A549 treated with RU486 at 1 μM for 4 hours (cell line): Measurements from ENCODE around the gene HARS1. TPM values are rescaled to one million over a fixed set of nuclear protein-coding genes. Genes with fewer than 3 reads are reported as not detected.

Source experiments
- total RNA-seq: library from RNA; stranded (reverse); fragments of 200-300 nt; extraction: Qiagen RNA extraction; gene quantifications from 5 replicates; pipeline ENCODE4 v1.2.3, GENCODE V29; 2022; ENCODE audit warnings: low read depth

The HARS1 gene, protein sequence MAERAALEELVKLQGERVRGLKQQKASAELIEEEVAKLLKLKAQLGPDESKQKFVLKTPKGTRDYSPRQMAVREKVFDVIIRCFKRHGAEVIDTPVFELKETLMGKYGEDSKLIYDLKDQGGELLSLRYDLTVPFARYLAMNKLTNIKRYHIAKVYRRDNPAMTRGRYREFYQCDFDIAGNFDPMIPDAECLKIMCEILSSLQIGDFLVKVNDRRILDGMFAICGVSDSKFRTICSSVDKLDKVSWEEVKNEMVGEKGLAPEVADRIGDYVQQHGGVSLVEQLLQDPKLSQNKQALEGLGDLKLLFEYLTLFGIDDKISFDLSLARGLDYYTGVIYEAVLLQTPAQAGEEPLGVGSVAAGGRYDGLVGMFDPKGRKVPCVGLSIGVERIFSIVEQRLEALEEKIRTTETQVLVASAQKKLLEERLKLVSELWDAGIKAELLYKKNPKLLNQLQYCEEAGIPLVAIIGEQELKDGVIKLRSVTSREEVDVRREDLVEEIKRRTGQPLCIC
- total RNA-seq: 78.1 to 83.6 TPM (median 79.0 TPM) in 5 replicates

DNA sequence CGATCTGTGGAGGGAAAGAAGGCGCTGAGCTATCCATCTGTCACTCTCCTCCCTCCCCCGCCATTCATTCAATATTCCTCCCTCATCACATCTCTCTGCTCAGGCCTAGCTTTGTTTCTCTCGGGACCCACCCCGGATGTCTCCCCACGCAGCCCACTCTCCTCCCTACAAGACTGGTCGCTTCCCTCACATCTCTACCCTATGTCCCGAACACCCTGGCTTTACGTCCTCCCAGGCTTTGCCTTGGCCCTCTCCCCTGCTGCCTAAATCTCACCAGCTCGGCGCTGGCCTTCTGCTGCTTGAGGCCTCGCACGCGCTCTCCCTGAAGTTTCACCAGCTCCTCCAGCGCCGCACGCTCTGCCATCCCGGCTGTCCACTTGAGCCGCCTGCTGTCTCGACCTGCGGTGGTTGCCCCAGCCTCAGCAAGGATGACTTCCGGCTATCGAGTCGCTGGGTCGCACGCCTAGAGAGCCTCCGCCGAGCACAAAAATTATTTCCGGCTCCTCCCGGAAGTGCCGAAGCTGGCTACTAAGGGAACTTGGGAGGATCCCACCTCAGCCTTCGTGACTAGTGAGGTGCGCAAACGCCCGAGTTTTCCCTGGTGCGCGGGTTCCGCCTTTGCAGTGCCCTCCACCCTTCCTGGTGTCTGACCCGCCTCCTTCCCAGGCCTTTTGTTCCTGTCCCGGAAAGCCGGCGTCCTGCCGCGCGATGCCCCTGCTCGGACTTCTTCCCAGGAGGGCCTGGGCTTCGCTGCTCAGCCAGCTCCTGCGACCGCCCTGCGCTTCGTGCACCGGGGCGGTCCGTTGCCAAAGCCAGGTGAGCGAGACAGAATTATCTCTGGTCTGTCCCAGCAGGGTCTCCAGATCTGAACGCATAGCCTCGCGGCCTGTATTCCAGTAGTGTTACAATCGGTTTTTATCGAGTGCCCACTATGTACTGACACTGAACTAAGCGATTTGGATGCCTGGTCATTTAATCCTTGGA is at the start of gene HARS1, which contains the start of gene HARS2:
Gene HARS1 (minus strand): TSS at position 430 of the 984 bp plus-strand sequence. CDS start 66 bp downstream, at position 364.
Gene HARS2 (plus strand): TSS at position 515 of the 984 bp plus-strand sequence. CDS start 194 bp downstream, at position 709.

DNA sequence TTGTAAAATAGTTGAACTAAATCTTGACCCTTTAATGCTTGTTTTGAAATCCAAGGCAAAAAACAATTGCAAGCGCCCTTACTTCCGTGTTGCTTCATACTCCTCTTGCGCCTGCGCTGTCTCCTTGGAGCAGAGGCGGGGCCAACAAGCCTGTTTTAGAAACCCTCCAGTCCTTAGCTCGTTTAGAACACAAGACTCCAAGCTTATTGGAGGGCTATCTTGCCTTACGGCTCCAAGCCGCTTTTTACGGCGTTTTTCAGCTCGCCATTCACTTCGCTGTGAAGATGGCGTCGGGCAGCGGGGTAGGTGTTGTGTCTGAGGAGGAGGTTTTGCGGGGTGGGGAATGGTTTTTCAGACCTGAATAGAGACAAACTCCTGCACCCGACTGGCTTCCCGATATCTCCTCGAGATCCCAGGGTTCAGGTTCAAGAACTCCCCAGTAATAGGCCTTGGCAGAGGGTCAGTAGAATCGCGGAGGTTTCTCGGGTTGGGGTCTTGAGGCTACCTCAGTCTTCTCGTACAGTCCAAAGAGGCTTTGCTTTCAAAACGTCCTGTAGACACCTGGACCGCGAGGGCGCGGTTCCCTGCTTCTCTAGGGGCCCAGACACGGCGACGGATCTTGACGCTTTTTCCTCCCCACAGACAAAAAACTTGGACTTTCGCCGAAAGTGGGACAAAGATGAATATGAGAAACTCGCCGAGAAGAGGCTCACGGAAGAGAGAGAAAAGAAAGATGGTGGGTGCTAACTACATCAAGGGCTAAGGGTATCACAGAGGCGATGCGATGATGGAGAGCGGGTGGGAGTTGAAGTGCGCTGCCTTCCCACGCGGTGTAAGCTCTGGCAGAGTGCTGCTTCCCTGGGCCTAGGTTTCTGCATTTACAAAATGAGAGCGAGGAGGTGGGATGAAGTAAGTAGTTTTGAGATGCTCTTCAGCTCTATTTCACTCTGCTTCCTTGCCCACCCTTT is 9.3 kb upstream of the HARS1 start, which contains the start of gene ZMAT2:
Gene ZMAT2 (plus strand): TSS at position 271 of the 968 bp plus-strand sequence. CDS start 14 bp downstream, at position 285.

DNA sequence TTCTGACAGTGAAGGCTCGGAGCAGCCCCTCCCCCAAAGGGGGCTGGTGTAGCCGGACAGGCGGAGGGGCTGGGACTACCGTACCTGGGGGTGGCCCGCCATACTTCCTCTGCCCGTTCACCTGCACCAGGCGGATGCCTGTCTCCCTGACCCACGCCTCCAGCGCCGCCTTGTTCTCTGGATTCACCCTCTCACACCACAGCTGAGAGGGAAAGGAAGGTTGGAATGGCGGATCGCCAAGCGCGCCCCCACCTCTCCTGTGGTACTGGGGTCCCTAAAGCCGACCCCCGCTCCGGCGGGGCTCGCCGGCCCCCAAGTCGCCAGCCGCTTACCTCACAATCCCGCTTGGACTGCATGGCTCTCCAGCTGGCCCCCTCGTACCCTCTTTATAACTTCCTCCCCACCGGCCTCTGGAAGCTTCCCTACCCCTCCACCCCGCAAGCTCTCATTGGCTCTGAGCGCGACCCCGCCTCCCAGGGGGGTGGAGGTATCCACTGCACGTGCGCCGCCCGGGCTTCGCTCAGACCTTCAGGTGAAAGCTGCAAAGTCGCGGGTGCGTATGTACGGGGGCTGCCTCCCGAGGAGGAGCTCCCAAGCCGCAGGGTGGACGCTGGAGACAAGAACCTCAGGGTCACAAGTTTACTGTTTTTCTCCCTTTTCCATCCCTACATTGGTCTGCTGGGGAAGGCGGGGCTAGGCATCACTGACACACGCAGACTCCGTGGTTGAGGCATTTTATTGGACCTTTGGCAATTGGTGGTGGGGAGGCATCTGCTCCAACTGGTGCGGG is 17.8 kb downstream of the HARS1 start, which contains the start of gene DND1:
Gene DND1 (minus strand): TSS at position 390 of the 790 bp plus-strand sequence. CDS start 34 bp downstream, at position 356.

DNA sequence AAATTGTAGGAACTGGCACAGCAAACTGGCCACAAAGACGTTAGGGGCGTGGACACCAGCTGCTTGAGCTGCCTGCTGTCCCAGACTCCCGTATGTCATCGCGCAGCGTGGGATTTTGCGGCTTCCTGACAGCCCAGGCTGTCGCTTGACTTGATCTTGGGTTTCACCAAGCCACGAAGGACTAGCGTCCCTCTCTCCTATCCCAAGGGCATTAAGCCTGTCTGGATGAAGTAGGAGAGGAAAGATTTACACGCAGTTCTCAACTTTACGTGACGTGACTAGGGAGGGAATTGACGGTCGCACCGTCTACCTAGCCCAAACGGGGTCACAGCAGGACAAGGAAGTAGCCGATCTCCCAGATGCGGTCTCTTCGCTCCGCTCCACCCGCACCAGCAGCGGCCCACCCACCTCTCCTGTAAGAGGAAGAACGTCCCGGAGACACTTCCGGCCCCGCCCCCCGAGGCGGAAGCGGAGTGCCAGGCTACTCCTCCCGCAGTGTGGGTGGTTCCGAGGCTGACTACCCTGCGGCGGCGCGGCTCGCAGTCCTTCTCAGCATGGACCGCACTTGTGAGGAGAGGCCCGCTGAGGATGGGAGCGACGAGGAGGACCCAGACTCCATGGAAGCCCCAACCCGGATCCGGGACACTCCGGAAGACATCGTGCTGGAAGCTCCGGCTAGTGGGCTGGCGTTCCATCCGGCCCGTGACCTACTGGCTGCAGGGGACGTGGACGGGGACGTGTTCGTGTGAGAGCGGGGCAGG is 26.6 kb downstream of the HARS1 start, which contains the start of gene WDR55:
Gene WDR55 (plus strand): TSS at position 546 of the 761 bp plus-strand sequence. CDS start 9 bp downstream, at position 555.

DNA sequence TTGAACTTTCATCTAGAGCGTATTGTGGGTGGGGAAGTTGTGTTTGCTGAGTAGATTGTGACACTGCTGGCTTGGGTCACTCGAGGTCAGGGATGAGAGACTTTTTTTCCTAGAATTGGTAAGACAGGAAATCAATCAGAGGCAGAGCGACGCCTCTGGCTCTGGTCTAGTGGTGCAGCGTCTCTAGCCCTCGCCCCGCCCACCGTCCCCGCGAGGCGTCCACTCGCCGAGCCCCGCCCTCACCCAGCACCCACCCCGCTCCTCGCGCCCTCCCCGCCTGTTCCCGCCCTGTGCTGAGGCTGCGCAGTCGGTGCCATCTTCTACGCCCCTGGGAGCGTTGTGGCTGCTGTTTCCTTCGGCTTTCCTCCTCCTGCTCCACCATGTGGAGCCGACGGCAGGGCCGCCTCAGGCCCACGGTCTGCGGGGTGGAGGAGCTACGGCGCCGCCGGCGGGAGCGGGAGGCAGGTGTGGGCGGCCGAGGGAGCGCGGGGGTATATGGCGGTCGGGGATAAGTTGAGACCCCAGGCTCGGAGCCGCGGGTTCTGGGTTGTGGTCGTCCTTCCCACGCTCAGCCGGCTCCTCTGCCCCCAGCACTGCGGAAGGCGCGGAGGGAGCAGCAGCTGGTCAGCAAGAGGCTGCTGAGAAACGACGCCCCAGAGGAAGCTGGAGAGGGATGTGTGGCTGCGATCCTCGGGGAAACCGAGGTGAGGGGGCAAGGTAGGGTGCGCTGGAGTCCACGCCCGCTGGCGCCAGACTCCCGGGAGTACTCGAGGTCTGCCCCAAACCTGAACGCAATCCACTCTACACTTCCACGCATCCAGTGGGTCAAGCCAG is 51.8 kb downstream of the HARS1 start, which contains the start of gene TMCO6:
Gene TMCO6 (plus strand): TSS at position 304 of the 834 bp plus-strand sequence. CDS start 77 bp downstream, at position 381.

DNA sequence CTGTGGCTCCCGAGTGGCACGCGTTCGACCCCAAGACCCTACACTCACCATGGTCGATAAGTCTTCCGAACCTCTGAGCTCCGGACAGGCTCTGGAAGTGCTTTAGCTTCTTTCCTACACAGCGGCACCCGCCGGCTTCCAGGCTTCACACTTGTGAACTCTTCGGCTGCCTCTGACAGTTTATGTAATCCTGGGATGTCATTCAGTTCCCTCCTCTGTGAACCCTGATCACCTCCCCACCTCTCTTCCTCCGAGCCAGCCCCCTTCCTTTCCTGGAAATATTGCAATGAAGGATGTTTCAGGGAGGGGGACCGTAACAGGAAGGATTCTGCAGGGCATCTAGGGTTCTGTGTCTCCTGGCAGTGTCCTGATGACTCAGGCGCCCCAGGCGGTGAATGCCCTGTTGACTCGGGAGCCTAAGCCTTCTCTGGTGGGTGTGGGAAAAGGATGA is 58.1 kb downstream of the HARS1 start, which contains the start of gene CD14:
Gene CD14 (minus strand): TSS at position 155 of the 451 bp plus-strand sequence. CDS start 104 bp downstream, at position 51.

Other genes starting within 250 kb of the HARS1 start
- 0.54 to 4.1 TPM (median 2.0 TPM) in 5 replicates for gene EIF4EBP3, start 143.7 kb downstream of the HARS1 start, total RNA-seq
- gene SRA1, start 133.9 kb downstream of the HARS1 start, total RNA-seq: 41.8 to 62.1 TPM (median 47.4 TPM) in 5 replicates
- gene APBB3, start 126.8 kb downstream of the HARS1 start, total RNA-seq: 3.8 to 8.1 TPM (median 6.3 TPM) in 5 replicates
- gene SLC35A4, start 126.5 kb downstream of the HARS1 start, total RNA-seq: 71.0 to 82.2 TPM (median 80.6 TPM) in 5 replicates
- 3.2 to 5.6 TPM (median 3.9 TPM) in 5 replicates for gene CD14, start 58.2 kb downstream of the HARS1 start, total RNA-seq
- gene TMCO6, start 51.9 kb downstream of the HARS1 start, total RNA-seq: 9.6 to 15.4 TPM (median 14.1 TPM) in 5 replicates
- gene NDUFA2, start 43.7 kb downstream of the HARS1 start, total RNA-seq: 112 to 142 TPM (median 122 TPM) in 5 replicates
- gene IK, start 43.5 kb downstream of the HARS1 start, total RNA-seq: 88.3 to 127 TPM (median 99.7 TPM) in 5 replicates
- gene WDR55, start 26.5 kb downstream of the HARS1 start, total RNA-seq: 28.6 to 30.9 TPM (median 29.2 TPM) in 5 replicates
- gene DND1, start 17.8 kb downstream of the HARS1 start, total RNA-seq: 0.48 to 0.94 TPM (median 0.73 TPM) in 5 replicates
- 35.4 to 42.8 TPM (median 37.5 TPM) in 5 replicates for gene HARS2, start 85 bp upstream of the HARS1 start, total RNA-seq
- gene ZMAT2, start 9.1 kb upstream of the HARS1 start, total RNA-seq: 83.4 to 128 TPM (median 104 TPM) in 5 replicates
- 0.15 to 0.34 TPM (median 0.21 TPM) in 4 of 5 replicates, not detected in the other for gene PCDHA1, start 94.8 kb upstream of the HARS1 start, total RNA-seq
- gene PCDHA2, start 103.5 kb upstream of the HARS1 start, total RNA-seq: 0.03 to 0.06 TPM in 2 of 5 replicates, not detected in the others
- 0.35 to 1.2 TPM (median 0.85 TPM) in 5 replicates for gene PCDHA3, start 109.7 kb upstream of the HARS1 start, total RNA-seq
- gene PCDHA4, start 115.7 kb upstream of the HARS1 start, total RNA-seq: 1.3 to 1.7 TPM (median 1.5 TPM) in 5 replicates
- gene PCDHA5, start 130.2 kb upstream of the HARS1 start, total RNA-seq: 0.46 to 1.0 TPM (median 0.75 TPM) in 5 replicates
- gene PCDHA6, start 136.6 kb upstream of the HARS1 start, total RNA-seq: 0.05 to 0.06 TPM (median 0.05 TPM) in 3 of 5 replicates, not detected in the others
- gene PCDHA7, start 142.9 kb upstream of the HARS1 start, total RNA-seq: 0.05 to 0.15 TPM (median 0.11 TPM) in 4 of 5 replicates, not detected in the other
- 0.06 to 0.12 TPM (median 0.09 TPM) in 3 of 5 replicates, not detected in the others for gene PCDHA8, start 149.8 kb upstream of the HARS1 start, total RNA-seq
- 0.04 TPM in 1 of 5 replicates, not detected in the others for gene PCDHA9, start 157.0 kb upstream of the HARS1 start, total RNA-seq
- 0.01 to 0.05 TPM in 2 of 5 replicates, not detected in the others for gene PCDHA10, start 164.5 kb upstream of the HARS1 start, total RNA-seq
- 0.08 to 0.11 TPM (median 0.10 TPM) in 4 of 5 replicates, not detected in the other for gene PCDHA11, start 177.6 kb upstream of the HARS1 start, total RNA-seq
- gene PCDHA12, start 183.9 kb upstream of the HARS1 start, total RNA-seq: 1.9 to 3.0 TPM (median 2.7 TPM) in 5 replicates
- gene PCDHA13, start 190.8 kb upstream of the HARS1 start, total RNA-seq: 0.06 to 0.09 TPM in 2 of 5 replicates, not detected in the others
- 1.1 to 1.9 TPM (median 1.3 TPM) in 5 replicates for gene PCDHAC1, start 234.9 kb upstream of the HARS1 start, total RNA-seq